Superior temporal gyrus (tissue), 1 donor: ENCODE measurements around the gene PNMA5.
"Not testable (repeated sequence)": the region's sequence is repeated elsewhere in the genome, so short reads cannot be mapped to it uniquely, and the experiment has no call there.

Source experiments
- DNase-seq: peaks from one replicate; pipeline ENCODE4 v3.0.0-alpha.2; 2016; ENCODE audit errors: extremely low spot score

Gene PNMA5

GRCh38 chrX:152993933-152994332 is at the start of gene PNMA5:
Gene PNMA5 (minus strand): TSS chrX:152994116. CDS start chrX:152991598, 2,518 bp downstream.
- DNase-seq: no peak

GRCh38 chrX:153032397-153033118 is 38.6 kb upstream of the PNMA5 start:
- DNase-seq: peak; percentile 72

- DNase-seq: no peak
Observed at GRCh38 chrX:153030801-153031200, 36.9 kb upstream of the PNMA5 start.

- DNase-seq: no peak
Observed at GRCh38 chrX:153029875-153030274, 36.0 kb upstream of the PNMA5 start.

- DNase-seq: no peak
Observed at GRCh38 chrX:153029162-153029561, 35.2 kb upstream of the PNMA5 start.

- DNase-seq: not testable (repeated sequence)
Observed at GRCh38 chrX:153028487-153028886, 34.6 kb upstream of the PNMA5 start.

GRCh38 chrX:153026501-153026900 is 32.6 kb upstream of the PNMA5 start:
- DNase-seq: not testable (repeated sequence)

GRCh38 chrX:153019166-153019565 is 25.2 kb upstream of the PNMA5 start:
- no peak for DNase-seq

- DNase-seq: not testable (repeated sequence)
Observed at GRCh38 chrX:153017174-153017573, 23.3 kb upstream of the PNMA5 start.

GRCh38 chrX:153004780-153005179 is 10.9 kb upstream of the PNMA5 start:
- no peak for DNase-seq

- DNase-seq: no peak
Observed at GRCh38 chrX:153003981-153004380, 10.1 kb upstream of the PNMA5 start.

- DNase-seq: not testable (repeated sequence)
Observed at GRCh38 chrX:153002182-153002581, 8.3 kb upstream of the PNMA5 start.

- DNase-seq: no peak
Observed at GRCh38 chrX:152997337-152997736, 3.4 kb upstream of the PNMA5 start.

- DNase-seq: no peak
Observed at GRCh38 chrX:152992115-152992514, 1.8 kb downstream of the PNMA5 start.

- no peak for DNase-seq
Observed at GRCh38 chrX:152991123-152991522, 2.8 kb downstream of the PNMA5 start.

- no peak for DNase-seq
Observed at GRCh38 chrX:152989292-152989658, 4.6 kb downstream of the PNMA5 start.

GRCh38 chrX:152988536-152989291 is 5.2 kb downstream of the PNMA5 start:
- no peak for DNase-seq

GRCh38 chrX:152987801-152988200 is 6.1 kb downstream of the PNMA5 start:
- DNase-seq: no peak

- DNase-seq: not testable (repeated sequence)
Observed at GRCh38 chrX:152987156-152987555, 6.8 kb downstream of the PNMA5 start.

GRCh38 chrX:152985383-152985782 is 8.5 kb downstream of the PNMA5 start:
- not testable (repeated sequence) for DNase-seq

- DNase-seq: no peak
Observed at GRCh38 chrX:152968193-152968592, 25.7 kb downstream of the PNMA5 start.

- no peak for DNase-seq
Observed at GRCh38 chrX:152960115-152960514, 33.8 kb downstream of the PNMA5 start.

GRCh38 chrX:152959626-152960025 is 34.3 kb downstream of the PNMA5 start:
- no peak for DNase-seq
